Karpas-422 (cell line): ENCODE results near the gene ITPA. TPM values are rescaled to one million over a fixed set of nuclear protein-coding genes. Genes with fewer than 3 reads are reported as not detected.

ENCODE experiments used
- DNase-seq: peaks from one replicate; pipeline ENCODE4 v3.0.0-alpha.2; 2015
- H2AFZ ChIP-seq: fragments of 200-600 bp; sonication (generic); 2 replicates; pipeline ENCODE4 v1.6.1; 2014; ENCODE audit warnings: antibody characterized with exemption, low read length, mixed read lengths
- H3K27ac ChIP-seq: fragments of 200-600 bp; sonication (generic); 2 replicates; pipeline ENCODE4 v1.5.1; 2014; ENCODE audit warnings: mild to moderate bottlenecking, low read length, moderate library complexity
- H3K27me3 ChIP-seq: fragments of 200-600 bp; sonication (generic); 2 replicates; pipeline ENCODE4 v1.6.1; 2014; ENCODE audit warnings: low read length, mixed read lengths
- H3K36me3 ChIP-seq: fragments of 200-600 bp; sonication (generic); 2 replicates; pipeline ENCODE4 v1.6.1; 2014; ENCODE audit warnings: low read length, mixed read lengths; ENCODE audit not compliant: insufficient read depth
- H3K4me1 ChIP-seq: fragments of 200-600 bp; sonication (generic); 2 replicates; pipeline ENCODE4 v1.6.1; 2014; ENCODE audit warnings: mild to moderate bottlenecking, low read length, mixed read lengths
- H3K4me2 ChIP-seq: fragments of 200-600 bp; sonication (generic); 2 replicates; pipeline ENCODE4 v1.6.1; 2014; ENCODE audit warnings: low read length, low read depth, mild to moderate bottlenecking; ENCODE audit not compliant: poor library complexity, severe bottlenecking
- H3K4me3 ChIP-seq: fragments of 200-600 bp; sonication (generic); 2 replicates; pipeline ENCODE4 v1.5.1; 2014; ENCODE audit warnings: mild to moderate bottlenecking, antibody characterized with exemption, low read length, mixed read lengths
- H3K79me2 ChIP-seq: fragments of 200-600 bp; sonication (generic); 2 replicates; pipeline ENCODE4 v1.6.1; 2014; ENCODE audit warnings: mild to moderate bottlenecking, low read length, mixed read lengths
- H3K9ac ChIP-seq: fragments of 200-600 bp; sonication (generic); 2 replicates; pipeline ENCODE4 v1.6.0; 2014; ENCODE audit warnings: low read length
- H3K9me2 ChIP-seq: fragments of 200-600 bp; sonication (generic), shearing (Covaris generic); replicated peaks from 2 replicates; pipeline ENCODE4 v1.6.0; 2014; ENCODE audit warnings: mild to moderate bottlenecking, low read length, moderate library complexity; ENCODE audit not compliant: insufficient read depth
- H3K9me3 ChIP-seq: fragments of 300-700, 200-600 bp; sonication (generic); 2 replicates; pipeline ENCODE4 v1.6.1; 2014; ENCODE audit warnings: low read length, mixed read lengths
- H4K20me1 ChIP-seq: fragments of 200-600 bp; sonication (generic); 2 replicates; pipeline ENCODE4 v1.6.1; 2014; ENCODE audit warnings: mild to moderate bottlenecking, antibody characterized with exemption, low read length, low read depth; ENCODE audit not compliant: insufficient read depth
- total RNA-seq: library from RNA; depleted of rRNA; stranded (reverse); fragments of >200 nt; shearing (Covaris generic); gene quantifications from 2 replicates; pipeline ENCODE4 v1.2.3, GENCODE V29; 2014; ENCODE audit warnings: low replicate concordance

The ITPA gene
- total RNA-seq, 1 experiment from 2014 or later, result 76.9 TPM

GRCh38 chr20:3221398-3222226, 12.3 kb downstream of the ITPA start:
- H3K9me3 ChIP-seq, result no peaks in the 10 kb centered on the region
- H3K27me3 ChIP-seq, result no peaks in the 10 kb centered on the region
- H3K9me2 ChIP-seq, result no peaks in the 10 kb centered on the region
- H3K36me3 ChIP-seq, result no peaks in the 10 kb centered on the region
- H3K4me1 ChIP-seq, result peaks cover 3% of the 10 kb centered on the region; the same call in 1 of the 2 replicates
- H3K4me3 ChIP-seq, result no peak overlapping the region
- no peaks in the 10 kb centered on the region for H4K20me1 ChIP-seq
- DNase-seq, result no peak
- H3K9ac ChIP-seq, result no peak overlapping the region
- no peak overlapping the region for H3K4me2 ChIP-seq
- H3K27ac ChIP-seq, result no peak overlapping the region
- no peak overlapping the region for H2AFZ ChIP-seq
- no peaks in the 10 kb centered on the region for H3K79me2 ChIP-seq

GRCh38 chr20:3222635-3223600, 13.6 kb downstream of the ITPA start:
- Histone ChIP-seq H3K4me1 (peaks cover 3% of the 10 kb centered on the region; the same call in 1 of the 2 replicates), H3K79me2 (no peaks in the 10 kb centered on the region), H3K9ac (no peak overlapping the region), H3K27me3 (no peaks in the 10 kb centered on the region), H3K4me2 (no peak overlapping the region), H2AFZ (no peak overlapping the region), H3K36me3 (no peaks in the 10 kb centered on the region), H3K9me3 (no peaks in the 10 kb centered on the region), H3K4me3 (no peak overlapping the region), H4K20me1 (no peaks in the 10 kb centered on the region), H3K27ac (no peak overlapping the region), H3K9me2 (no peaks in the 10 kb centered on the region)
- no peak for DNase-seq

GRCh38 chr20:3223651-3223993, 14.3 kb downstream of the ITPA start:
- Histone ChIP-seq H3K4me3 (no peak overlapping the region), H3K79me2 (no peaks in the 10 kb centered on the region), H3K9ac (no peak overlapping the region), H2AFZ (no peak overlapping the region), H3K9me2 (no peaks in the 10 kb centered on the region), H3K27ac (no peak overlapping the region), H4K20me1 (no peaks in the 10 kb centered on the region), H3K4me1 (no peaks in the 10 kb centered on the region), H3K27me3 (no peaks in the 10 kb centered on the region), H3K36me3 (no peaks in the 10 kb centered on the region), H3K9me3 (no peaks in the 10 kb centered on the region), H3K4me2 (no peak overlapping the region)
- DNase-seq, result no peak

GRCh38 chr20:3223994-3224680, 14.8 kb downstream of the ITPA start:
- Histone ChIP-seq H4K20me1 (no peaks in the 10 kb centered on the region), H3K36me3 (no peaks in the 10 kb centered on the region), H3K4me1 (no peaks in the 10 kb centered on the region), H3K27me3 (no peaks in the 10 kb centered on the region), H3K27ac (no peak overlapping the region), H3K9me3 (no peaks in the 10 kb centered on the region), H3K4me2 (no peak overlapping the region), H3K9me2 (no peaks in the 10 kb centered on the region), H3K4me3 (no peak overlapping the region), H3K9ac (no peak overlapping the region), H2AFZ (no peak overlapping the region), H3K79me2 (no peaks in the 10 kb centered on the region)
- no peak for DNase-seq

- H3K27me3 ChIP-seq, result no peaks in the 10 kb centered on the region
- no peak overlapping the region for H3K27ac ChIP-seq
- H3K4me3 ChIP-seq, result no peak overlapping the region
- H3K36me3 ChIP-seq, result no peaks in the 10 kb centered on the region
- no peaks in the 10 kb centered on the region for H3K79me2 ChIP-seq
- H3K4me1 ChIP-seq, result no peaks in the 10 kb centered on the region
- H3K9me3 ChIP-seq, result no peaks in the 10 kb centered on the region
- H3K9me2 ChIP-seq, result no peaks in the 10 kb centered on the region
- H4K20me1 ChIP-seq, result no peaks in the 10 kb centered on the region
- H2AFZ ChIP-seq, result no peak overlapping the region
- no peak for DNase-seq
- H3K4me2 ChIP-seq, result no peak overlapping the region
- H3K9ac ChIP-seq, result no peak overlapping the region
Measured at GRCh38 chr20:3224681-3225421, 15.6 kb downstream of the ITPA start.

- H3K4me2 ChIP-seq, result no peak overlapping the region
- H4K20me1 ChIP-seq, result no peaks in the 10 kb centered on the region
- no peaks in the 10 kb centered on the region for H3K4me1 ChIP-seq
- H3K4me3 ChIP-seq, result no peak overlapping the region
- DNase-seq, result no peak
- H3K9ac ChIP-seq, result no peak overlapping the region
- H3K79me2 ChIP-seq, result no peaks in the 10 kb centered on the region
- no peaks in the 10 kb centered on the region for H3K9me2 ChIP-seq
- H2AFZ ChIP-seq, result no peak overlapping the region
- H3K27me3 ChIP-seq, result no peaks in the 10 kb centered on the region
- H3K27ac ChIP-seq, result no peak overlapping the region
- no peaks in the 10 kb centered on the region for H3K9me3 ChIP-seq
- H3K36me3 ChIP-seq, result no peaks in the 10 kb centered on the region
Measured at GRCh38 chr20:3226093-3226492, 16.8 kb downstream of the ITPA start.

- Histone ChIP-seq H3K4me3 (no peak overlapping the region), H3K27me3 (no peaks in the 10 kb centered on the region), H3K36me3 (no peaks in the 10 kb centered on the region), H4K20me1 (no peaks in the 10 kb centered on the region), H3K27ac (no peak overlapping the region), H3K4me1 (no peaks in the 10 kb centered on the region), H3K79me2 (no peaks in the 10 kb centered on the region), H3K9ac (no peak overlapping the region), H3K9me2 (no peaks in the 10 kb centered on the region), H2AFZ (no peak overlapping the region), H3K9me3 (no peaks in the 10 kb centered on the region), H3K4me2 (no peak overlapping the region)
- DNase-seq, result no peak
Measured at GRCh38 chr20:3226864-3227263, 17.6 kb downstream of the ITPA start.
